ENCODE data around the gene PSMD5. TPM values are rescaled to one million over a fixed set of nuclear protein-coding genes. Genes with fewer than 3 reads are reported as not detected.
A peak's percentile ranks its signal among the peaks of the same experiment; 100 is the strongest.

Gene PSMD5
- total RNA-seq, 2 donors from 2014 or later = 33.4 to 36.9 TPM

- intact Hi-C loops (cut with DNase I, micrococcal nuclease) = no loop called here
- DNase-seq (peak; percentile 87 to 91), ATAC-seq (peak; percentile 78)
Observed at GRCh38 chr9:120875954-120876841, 33.5 kb upstream of the PSMD5 start.

DNA sequence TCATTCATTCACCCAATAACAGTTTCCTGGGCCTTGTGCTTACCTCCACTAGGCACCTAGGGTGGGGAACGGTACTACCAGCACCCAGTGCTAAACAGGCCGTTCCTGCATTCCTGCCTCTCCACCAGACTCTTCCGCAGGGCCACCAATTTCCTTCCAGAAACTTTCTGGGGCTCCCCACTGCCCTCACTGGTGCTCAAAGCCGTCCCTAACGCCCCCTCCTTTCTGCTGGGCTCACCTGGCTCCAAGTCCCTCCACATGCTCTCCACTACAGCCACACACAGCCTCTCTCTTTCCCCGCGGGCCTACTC, 32.9 kb upstream of the PSMD5 start:
- DNase-seq (no peak), ATAC-seq (no peak)
- intact Hi-C loops (cut with DNase I, micrococcal nuclease) = no loop called here

GRCh38 chr9:120875195-120875565, 32.5 kb upstream of the PSMD5 start:
- intact Hi-C loops (cut with DNase I, micrococcal nuclease) = no loop called here
- no peak for ATAC-seq
- no peak for DNase-seq

DNA sequence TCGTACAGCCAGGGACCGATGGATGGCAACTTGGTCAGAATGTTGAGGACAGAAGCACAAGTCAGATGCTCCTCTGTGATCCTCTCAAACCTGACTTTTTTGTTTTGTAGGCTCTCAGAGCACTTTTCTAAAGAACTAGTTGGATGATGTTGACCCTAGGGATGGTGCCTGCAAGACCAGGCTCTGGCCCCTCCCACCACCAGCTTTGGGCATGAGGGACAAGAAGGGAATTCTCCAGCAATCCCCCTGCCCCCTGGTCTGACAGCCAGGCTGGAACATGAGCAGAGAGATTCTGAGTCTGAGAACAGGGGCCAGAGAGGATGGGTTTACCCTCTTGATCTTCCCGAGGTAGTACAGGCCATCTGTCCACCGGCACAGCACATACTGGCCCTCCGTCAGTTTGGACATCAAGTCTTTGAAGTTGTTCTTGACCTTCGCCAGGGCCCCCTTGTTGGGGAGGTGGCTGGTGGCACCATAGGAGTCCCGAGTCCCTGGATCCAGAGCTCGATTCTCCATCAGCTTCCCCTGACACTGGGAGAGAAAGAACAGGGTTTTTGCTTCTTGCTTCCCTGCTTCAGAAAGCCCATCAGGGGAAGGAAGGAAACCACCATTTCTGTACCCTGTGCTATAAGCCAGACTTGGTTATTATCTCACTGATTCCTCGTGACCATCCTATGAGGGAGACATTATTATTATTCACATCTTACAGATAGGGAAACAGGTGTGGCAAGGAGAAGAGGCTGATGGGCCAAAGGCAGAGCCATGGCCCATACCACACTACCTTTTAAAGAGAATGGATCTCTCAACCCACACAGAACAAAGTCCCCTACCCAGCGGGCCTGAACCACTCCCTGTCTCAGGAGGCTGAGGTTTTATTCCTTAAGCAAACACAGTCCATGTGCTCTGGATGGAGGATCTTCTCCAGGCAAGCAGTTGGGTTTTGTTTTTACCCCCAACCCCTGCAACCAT, 31.8 kb upstream of the PSMD5 start:
- no peak for DNase-seq
- intact Hi-C loops (cut with DNase I, micrococcal nuclease) = no loop called here

GRCh38 chr9:120873512-120873911, 30.8 kb upstream of the PSMD5 start:
- no peak for ATAC-seq
- no peak for DNase-seq
- intact Hi-C loops (cut with DNase I, micrococcal nuclease) = no loop called here

More for the DNA sequence above, 31.8 kb upstream of the PSMD5 start:
- ATAC-seq = peak; percentile 51

GRCh38 chr9:120872791-120873502, 30.2 kb upstream of the PSMD5 start:
- DNase-seq = no peak
- intact Hi-C loops (cut with DNase I, micrococcal nuclease) = no loop called here
- ATAC-seq = no peak

DNA sequence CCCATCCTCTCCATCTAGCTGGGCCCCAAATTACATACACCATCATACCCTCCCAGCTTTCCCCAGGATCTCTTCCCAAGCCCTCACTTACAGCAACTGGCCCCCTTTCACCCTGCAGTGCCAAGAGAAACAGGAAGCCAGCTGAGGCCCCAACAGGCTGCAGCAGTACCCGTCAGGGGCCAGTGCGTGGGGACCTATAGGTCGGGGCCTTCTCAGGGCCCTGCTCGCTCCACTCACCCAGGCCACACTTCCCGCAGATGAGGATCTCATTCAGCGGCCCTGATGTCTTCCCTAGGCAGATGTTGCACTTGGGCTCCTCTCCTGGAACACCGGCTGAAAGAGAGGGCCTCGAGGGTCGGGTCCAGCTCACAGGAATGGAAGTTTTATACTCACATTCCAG, 27.5 kb upstream of the PSMD5 start:
- intact Hi-C loops (cut with DNase I, micrococcal nuclease) = no loop called here

GRCh38 chr9:120869726-120870125, 27.0 kb upstream of the PSMD5 start:
- intact Hi-C loops (cut with DNase I, micrococcal nuclease) = loop anchor here in 1 of 2 donors (5.0 kb wide), 1 partner anchor 68 kb away; no protein-coding TSS in a partner anchor
- ATAC-seq (no peak), DNase-seq (no peak)

More for the DNA sequence above, 27.5 kb upstream of the PSMD5 start:
- DNase-seq (no peak), ATAC-seq (no peak)

DNA sequence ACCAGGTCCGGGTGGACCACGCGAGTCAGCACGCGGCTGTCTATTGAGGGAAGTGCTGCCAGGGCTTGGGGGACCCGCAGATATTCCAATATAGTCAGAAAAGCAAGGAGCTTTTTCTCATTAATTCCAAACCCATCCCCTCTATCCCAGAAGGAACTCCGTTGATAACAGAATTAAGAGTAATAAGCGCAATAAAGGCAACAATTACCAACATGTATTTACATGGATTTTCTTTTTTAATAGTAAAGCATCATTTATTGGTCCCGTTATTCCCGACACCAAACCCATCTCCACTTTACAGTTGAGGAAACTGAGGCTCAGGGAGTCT, 26.6 kb upstream of the PSMD5 start:
- intact Hi-C loops (cut with DNase I, micrococcal nuclease) = loop anchor here in 1 of 2 donors (5.0 kb wide), 1 partner anchor 68 kb away; no protein-coding TSS in a partner anchor
- ATAC-seq (no peak), DNase-seq (no peak)

- ATAC-seq = peak; percentile 94
- intact Hi-C loops (cut with DNase I, micrococcal nuclease) = loop anchor here in 1 of 2 donors (5.0 kb wide), 1 partner anchor 68 kb away; no protein-coding TSS in a partner anchor
- peak; percentile 99 to 100 for DNase-seq
Observed at GRCh38 chr9:120868676-120869359, 26.1 kb upstream of the PSMD5 start.

DNA sequence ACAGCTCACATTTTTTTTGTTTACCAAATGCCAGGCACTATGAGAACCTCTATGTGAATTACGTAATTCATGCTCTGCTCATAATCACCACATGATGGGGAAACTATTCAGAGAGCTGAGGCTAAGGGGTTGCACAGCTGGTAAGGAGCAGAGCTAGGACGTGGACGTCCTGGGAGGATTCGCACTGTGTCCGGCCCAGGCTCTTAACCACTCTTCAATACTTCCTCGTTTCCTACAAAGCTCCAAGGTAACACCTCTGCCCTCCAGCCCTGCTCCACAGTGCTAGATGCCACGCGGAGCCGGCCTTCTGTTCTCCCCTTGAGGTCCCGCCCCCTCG, 25.6 kb upstream of the PSMD5 start:
- intact Hi-C loops (cut with DNase I, micrococcal nuclease) = loop anchor here in 1 of 2 donors (5.0 kb wide), 1 partner anchor 69 kb away; no protein-coding TSS in a partner anchor
- no peak for DNase-seq
- ATAC-seq = no peak

DNA sequence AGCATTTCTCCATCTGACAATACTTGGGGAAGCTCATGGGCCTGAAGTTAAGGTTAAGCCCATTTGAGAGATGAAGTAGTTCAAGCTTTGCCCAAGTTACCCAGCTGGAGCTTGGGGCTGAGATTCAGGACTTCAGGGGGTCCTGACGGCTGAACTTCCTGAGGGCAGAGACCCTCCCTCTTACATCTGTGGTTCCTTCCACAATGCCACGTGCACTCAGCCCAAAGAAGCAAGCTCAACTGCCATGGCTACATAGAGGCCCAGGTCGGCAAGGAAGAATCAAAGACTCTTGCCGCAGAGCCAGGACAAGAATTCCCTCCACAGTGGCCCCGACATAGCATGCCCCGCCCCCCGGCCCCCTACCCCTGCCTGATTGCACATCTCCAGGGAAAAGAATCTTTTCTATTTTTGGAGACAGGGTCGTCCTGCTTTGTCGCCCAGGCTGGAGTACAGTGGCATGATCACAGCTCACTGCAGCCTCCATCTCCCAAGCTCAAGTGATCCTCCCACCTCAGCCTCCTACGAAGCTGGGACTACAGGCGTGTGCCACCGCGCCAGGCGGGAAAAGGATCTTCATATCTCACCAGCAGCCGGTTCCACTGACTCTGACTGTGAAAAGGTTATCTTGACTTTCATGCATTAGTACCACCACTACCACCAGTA, 25.1 kb upstream of the PSMD5 start:
- ATAC-seq (no peak), DNase-seq (no peak)
- intact Hi-C loops (cut with DNase I, micrococcal nuclease) = loop anchor here in 1 of 2 donors (5.0 kb wide), 1 partner anchor 69 kb away; no protein-coding TSS in a partner anchor

- no peak for ATAC-seq
- no peak for DNase-seq
- intact Hi-C loops (cut with DNase I, micrococcal nuclease) = loop anchor here in 1 of 2 donors (5.0 kb wide), 1 partner anchor 71 kb away; no protein-coding TSS in a partner anchor
Observed at GRCh38 chr9:120866651-120867050, 23.9 kb upstream of the PSMD5 start.

DNA sequence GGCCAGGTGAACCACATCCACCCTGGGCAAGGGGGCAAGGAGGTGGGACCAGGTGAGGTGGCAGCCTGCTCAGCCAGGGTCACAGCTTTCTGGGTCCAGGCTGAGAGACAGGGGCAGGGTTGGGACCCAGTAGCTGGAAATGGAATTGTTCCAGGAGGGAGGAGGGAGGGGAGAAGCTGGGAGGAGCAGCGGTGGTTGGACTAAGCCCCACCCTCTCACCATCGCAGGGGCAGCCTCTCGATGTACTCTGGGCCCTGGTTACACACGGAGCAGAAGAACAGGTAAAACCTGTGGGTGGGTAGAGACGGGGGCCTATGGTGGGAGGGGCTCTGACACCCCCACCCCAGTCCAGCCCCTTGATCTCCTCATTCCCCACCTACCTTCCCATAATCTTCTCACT, 23.1 kb upstream of the PSMD5 start:
- DNase-seq (no peak), ATAC-seq (no peak)
- intact Hi-C loops (cut with DNase I, micrococcal nuclease) = loop anchor here in 1 of 2 donors (5.0 kb wide), 1 partner anchor 71 kb away; no protein-coding TSS in a partner anchor

DNA sequence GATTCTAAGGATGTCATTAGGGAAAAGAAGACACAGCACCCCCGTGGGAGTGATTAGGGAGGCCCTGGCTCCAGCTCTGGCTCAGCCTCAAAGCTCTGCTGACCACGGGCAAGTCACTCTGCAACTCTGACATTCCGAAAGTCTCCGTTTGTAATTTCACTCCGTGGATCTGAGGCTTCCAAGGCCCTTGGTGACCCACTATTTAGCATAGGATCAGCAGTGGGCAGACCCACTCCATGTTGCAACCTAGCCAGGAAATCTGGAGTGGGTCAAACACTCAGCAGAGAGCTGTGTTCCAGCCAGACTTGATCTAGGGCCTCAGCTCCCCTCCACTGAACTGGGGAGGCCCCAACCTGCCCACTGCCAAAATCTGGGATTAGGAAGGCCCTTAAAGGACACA, 22.5 kb upstream of the PSMD5 start:
- ATAC-seq (no peak), DNase-seq (no peak)
- intact Hi-C loops (cut with DNase I, micrococcal nuclease) = loop anchor here in 1 of 2 donors (5.0 kb wide), 1 partner anchor 72 kb away; no protein-coding TSS in a partner anchor

DNA sequence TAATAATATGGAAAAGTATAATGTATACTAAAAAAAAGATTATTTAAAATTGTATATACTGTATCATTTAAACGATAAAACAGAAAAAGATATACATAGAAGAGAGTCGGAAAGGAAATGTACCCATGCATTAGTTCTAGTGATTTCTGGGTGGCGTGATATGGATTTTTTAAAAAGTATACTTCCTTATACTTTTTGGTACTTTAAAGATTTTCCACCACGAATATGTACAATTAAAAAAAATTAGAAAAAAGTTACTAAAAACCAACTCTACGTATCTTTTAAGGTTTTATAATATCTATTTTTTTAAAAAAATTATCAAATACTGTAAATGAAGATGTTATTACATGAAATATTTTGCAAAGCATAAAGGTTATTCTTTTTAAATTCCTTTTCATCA, 22.0 kb upstream of the PSMD5 start:
- intact Hi-C loops (cut with DNase I, micrococcal nuclease) = loop anchor here in 1 of 2 donors (5.0 kb wide), 1 partner anchor 73 kb away; no protein-coding TSS in a partner anchor
- ATAC-seq (no peak), DNase-seq (no peak)

GRCh38 chr9:120863833-120864232, 21.1 kb upstream of the PSMD5 start:
- ATAC-seq (no peak), DNase-seq (no peak)
- intact Hi-C loops (cut with DNase I, micrococcal nuclease) = no loop called here

- intact Hi-C loops (cut with DNase I, micrococcal nuclease) = no loop called here
- ATAC-seq = no peak
- no peak for DNase-seq
Observed at GRCh38 chr9:120862452-120862851, 19.7 kb upstream of the PSMD5 start.

All from left colon (tissue), 2 donors.